ENCODE data around the gene DDX10. TPM values are rescaled to one million over a fixed set of nuclear protein-coding genes. Genes with fewer than 3 reads are reported as not detected.

DDX10 gene
- total RNA-seq, 2 experiments from 2014 or later, result 15.0 to 15.4 TPM

GRCh38 chr11:108804511-108804910 is 139.6 kb downstream of the DDX10 start:
- H3K27me3 ChIP-seq (ENCODE audit: control insufficient read depth in 1 of 2, insufficient read depth in 2 of 2, low read length in 2 of 2), result no peaks in the 10 kb centered on the region
- no peak overlapping the region for H3K27ac ChIP-seq (ENCODE audit: low read depth in 1 of 2, low read length in 2 of 2)
- intact Hi-C loops (cut with DNase I, micrococcal nuclease), result no loop called here
- Mint-ChIP-seq H3K36me3 (ENCODE audit: low read depth) (peaks cover 19% of the 10 kb centered on the region), H3K27ac (no peak overlapping the region), H3K27me3 (no peaks in the 10 kb centered on the region), H3K9me3 (no peaks in the 10 kb centered on the region), H3K4me3 (no peak overlapping the region), H3K4me1 (ENCODE audit: low read depth) (peaks cover 5% of the 10 kb centered on the region)
- H3K4me3 ChIP-seq (ENCODE audit: low read length), result no peak overlapping the region
- DNase-seq, result no peak
- no peaks in the 10 kb centered on the region for H3K4me1 ChIP-seq (ENCODE audit: insufficient read depth, low read length)
- H3K9me3 ChIP-seq (ENCODE audit: control insufficient read depth in 1 of 2, insufficient read depth in 1 of 2, low read length in 2 of 2), result no peaks in the 10 kb centered on the region
- no peak for ATAC-seq (ENCODE audit: poor library complexity)
- CTCF ChIA-PET, result interaction anchor here (0.7 kb wide), 1 partner anchor 115 kb away, joined by 3 read pairs; no protein-coding TSS in a partner anchor
- POLR2A ChIA-PET, result interaction anchor here (0.6 kb wide), 1 partner anchor 270 kb away, joined by 3 read pairs; no protein-coding TSS in a partner anchor
- no peaks in the 10 kb centered on the region for H3K36me3 ChIP-seq (ENCODE audit: insufficient read depth, low read length)
- TF ChIP-seq CTCF (IDR thresholded peaks at IDR 0.05), result no peak

- peaks cover 5% of the 10 kb centered on the region for H3K4me1 Mint-ChIP-seq (ENCODE audit: low read depth)
- no peaks in the 10 kb centered on the region for H3K27me3 Mint-ChIP-seq
- no peak overlapping the region for H3K4me3 Mint-ChIP-seq
- H3K36me3 ChIP-seq (ENCODE audit: insufficient read depth, low read length), result no peaks in the 10 kb centered on the region
- intact Hi-C loops (cut with DNase I, micrococcal nuclease), result no loop called here
- H3K36me3 Mint-ChIP-seq (ENCODE audit: low read depth), result peaks cover 22% of the 10 kb centered on the region
- H3K27me3 ChIP-seq (ENCODE audit: control insufficient read depth in 1 of 2, insufficient read depth in 2 of 2, low read length in 2 of 2), result no peaks in the 10 kb centered on the region
- no peaks in the 10 kb centered on the region for H3K9me3 Mint-ChIP-seq
- ATAC-seq (ENCODE audit: poor library complexity) (no peak), DNase-seq (no peak)
- no peaks in the 10 kb centered on the region for H3K9me3 ChIP-seq (ENCODE audit: control insufficient read depth in 1 of 2, insufficient read depth in 1 of 2, low read length in 2 of 2)
- H3K4me1 ChIP-seq (ENCODE audit: insufficient read depth, low read length), result no peaks in the 10 kb centered on the region
- POLR2A ChIA-PET, result interaction anchor here (0.6 kb wide), 1 partner anchor 269 kb away, joined by 3 read pairs; no protein-coding TSS in a partner anchor
- H3K4me3 ChIP-seq (ENCODE audit: low read length), result no peak overlapping the region
- no peak for TF ChIP-seq CTCF (IDR thresholded peaks at IDR 0.05)
- CTCF ChIA-PET, result interaction anchor here (0.7 kb wide), 1 partner anchor 116 kb away, joined by 3 read pairs; no protein-coding TSS in a partner anchor
- no peak overlapping the region for H3K27ac Mint-ChIP-seq
- H3K27ac ChIP-seq (ENCODE audit: low read depth in 1 of 2, low read length in 2 of 2), result no peak overlapping the region
These were observed 140.2 kb downstream of the DDX10 start for GRCh38 chr11:108805030-108805429.

- intact Hi-C loops (cut with DNase I, micrococcal nuclease), result no loop called here
- Mint-ChIP-seq H3K27me3 (no peaks in the 10 kb centered on the region), H3K4me1 (ENCODE audit: low read depth) (no peaks in the 10 kb centered on the region), H3K27ac (no peak overlapping the region), H3K36me3 (ENCODE audit: low read depth) (peaks cover 22% of the 10 kb centered on the region), H3K4me3 (no peak overlapping the region), H3K9me3 (no peaks in the 10 kb centered on the region)
- no peak overlapping the region for H3K27ac ChIP-seq (ENCODE audit: low read depth in 1 of 2, low read length in 2 of 2)
- DNase-seq (no peak), ATAC-seq (ENCODE audit: poor library complexity) (no peak)
- CTCF ChIA-PET, result no interaction called here
- no peaks in the 10 kb centered on the region for H3K9me3 ChIP-seq (ENCODE audit: control insufficient read depth in 1 of 2, insufficient read depth in 1 of 2, low read length in 2 of 2)
- no peak for TF ChIP-seq CTCF (IDR thresholded peaks at IDR 0.05)
- no peak overlapping the region for H3K4me3 ChIP-seq (ENCODE audit: low read length)
- H3K27me3 ChIP-seq (ENCODE audit: control insufficient read depth in 1 of 2, insufficient read depth in 2 of 2, low read length in 2 of 2), result no peaks in the 10 kb centered on the region
- H3K36me3 ChIP-seq (ENCODE audit: insufficient read depth, low read length), result no peaks in the 10 kb centered on the region
- POLR2A ChIA-PET, result no interaction called here
- no peaks in the 10 kb centered on the region for H3K4me1 ChIP-seq (ENCODE audit: insufficient read depth, low read length)
These were observed 142.4 kb downstream of the DDX10 start for GRCh38 chr11:108807262-108807661.

Data from CD4-positive, alpha-beta T cell (primary cell).